HG02642 (cell line): ENCODE measurements around the gene TENM3.

Experiments
- ATAC-seq: cut with Tn5 transposase; IDR thresholded peaks from one replicate; pipeline ENCODE4 v1.9.1; 2021; ENCODE audit warnings: mild to moderate bottlenecking; ENCODE audit not compliant: unreplicated experiment, poor library complexity

TENM3 gene

GRCh38 chr4:182278729-182279128, 35.5 kb downstream of the TENM3 start:
- no peak for ATAC-seq

- no peak for ATAC-seq
These were observed 37.4 kb downstream of the TENM3 start for GRCh38 chr4:182280436-182281111.

- ATAC-seq = no peak
These were observed 42.8 kb downstream of the TENM3 start for GRCh38 chr4:182286035-182286434.

GRCh38 chr4:182286931-182287330, 43.7 kb downstream of the TENM3 start:
- ATAC-seq = no peak

GRCh38 chr4:182288534-182288933, 45.3 kb downstream of the TENM3 start:
- no peak for ATAC-seq

- ATAC-seq = no peak
These were observed 46.6 kb downstream of the TENM3 start for GRCh38 chr4:182289809-182290208.

- no peak for ATAC-seq
These were observed 48.0 kb downstream of the TENM3 start for GRCh38 chr4:182291175-182291574.

GRCh38 chr4:182291597-182292270, 48.5 kb downstream of the TENM3 start:
- ATAC-seq = no peak

GRCh38 chr4:182292612-182293011, 49.4 kb downstream of the TENM3 start:
- no peak for ATAC-seq

GRCh38 chr4:182293691-182294255, 50.6 kb downstream of the TENM3 start:
- no peak for ATAC-seq

GRCh38 chr4:182294451-182294850, 51.2 kb downstream of the TENM3 start:
- no peak for ATAC-seq

GRCh38 chr4:182297659-182298058, 54.5 kb downstream of the TENM3 start:
- ATAC-seq = no peak

- ATAC-seq = no peak
These were observed 58.5 kb downstream of the TENM3 start for GRCh38 chr4:182301736-182302135.

GRCh38 chr4:182303847-182304246, 60.6 kb downstream of the TENM3 start:
- ATAC-seq = no peak

- ATAC-seq = no peak
These were observed 63.7 kb downstream of the TENM3 start for GRCh38 chr4:182306792-182307507.

- no peak for ATAC-seq
These were observed 64.5 kb downstream of the TENM3 start for GRCh38 chr4:182307746-182308145.

GRCh38 chr4:182309877-182310276, 66.7 kb downstream of the TENM3 start:
- ATAC-seq = no peak

GRCh38 chr4:182310316-182310715, 67.1 kb downstream of the TENM3 start:
- no peak for ATAC-seq

- ATAC-seq = no peak
These were observed 67.8 kb downstream of the TENM3 start for GRCh38 chr4:182310962-182311361.

- no peak for ATAC-seq
These were observed 71.3 kb downstream of the TENM3 start for GRCh38 chr4:182314537-182314936.

GRCh38 chr4:182318256-182318655, 75.1 kb downstream of the TENM3 start:
- ATAC-seq = no peak
